Liver (tissue), 3 donors: ENCODE data around the gene ACOT7.

Experiments used
- RAD21 ChIP-seq, 2 donors: IDR thresholded peaks; 2 replicates each; pipeline ENCODE4 v1.6.1; 2016; ENCODE audit warnings: antibody characterized with exemption in 2 of 2, mild to moderate bottlenecking in 2 of 2
- SP1 ChIP-seq: IDR thresholded peaks from 2 replicates; pipeline ENCODE4 v1.6.1; 2018; ENCODE audit warnings: antibody characterized with exemption, mild to moderate bottlenecking
- TF ChIP-seq, protein P1 (sequence below): fragments of 150-350 bp; IDR thresholded peaks from 2 replicates; pipeline ENCODE4 v1.5.1; 2017; ENCODE audit warnings: improper control_type of control experiment, low read depth, low read length; ENCODE audit not compliant: missing input control
- TF ChIP-seq, protein P2 (sequence below): IDR thresholded peaks from 2 replicates; pipeline ENCODE4 v1.6.1; 2016; ENCODE audit warnings: antibody characterized with exemption, mild to moderate bottlenecking
- donor health status: healthy.
- donor health status: healthy.

DNA sequence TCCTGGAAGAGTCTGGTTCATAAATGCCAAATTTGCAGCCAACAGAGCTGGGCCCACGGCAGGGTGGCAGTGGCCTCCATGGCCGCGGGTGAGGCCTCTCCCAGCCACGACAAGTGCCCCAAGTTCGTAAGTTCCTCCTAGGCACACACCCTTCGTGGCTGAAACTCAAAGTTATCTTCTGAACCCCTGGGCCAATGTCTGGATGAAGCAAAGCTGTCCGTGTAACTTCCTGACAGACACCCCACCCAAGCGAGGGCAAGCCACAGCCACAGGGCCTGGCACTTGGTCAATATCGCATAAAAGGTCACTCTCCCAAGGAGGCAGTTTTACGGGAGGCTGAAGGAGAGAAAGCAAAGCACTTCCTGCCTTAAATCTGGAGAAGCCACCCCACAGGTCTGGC, 104.9 kb downstream of the ACOT7 start:
- TF ChIP-seq, protein P1, sequence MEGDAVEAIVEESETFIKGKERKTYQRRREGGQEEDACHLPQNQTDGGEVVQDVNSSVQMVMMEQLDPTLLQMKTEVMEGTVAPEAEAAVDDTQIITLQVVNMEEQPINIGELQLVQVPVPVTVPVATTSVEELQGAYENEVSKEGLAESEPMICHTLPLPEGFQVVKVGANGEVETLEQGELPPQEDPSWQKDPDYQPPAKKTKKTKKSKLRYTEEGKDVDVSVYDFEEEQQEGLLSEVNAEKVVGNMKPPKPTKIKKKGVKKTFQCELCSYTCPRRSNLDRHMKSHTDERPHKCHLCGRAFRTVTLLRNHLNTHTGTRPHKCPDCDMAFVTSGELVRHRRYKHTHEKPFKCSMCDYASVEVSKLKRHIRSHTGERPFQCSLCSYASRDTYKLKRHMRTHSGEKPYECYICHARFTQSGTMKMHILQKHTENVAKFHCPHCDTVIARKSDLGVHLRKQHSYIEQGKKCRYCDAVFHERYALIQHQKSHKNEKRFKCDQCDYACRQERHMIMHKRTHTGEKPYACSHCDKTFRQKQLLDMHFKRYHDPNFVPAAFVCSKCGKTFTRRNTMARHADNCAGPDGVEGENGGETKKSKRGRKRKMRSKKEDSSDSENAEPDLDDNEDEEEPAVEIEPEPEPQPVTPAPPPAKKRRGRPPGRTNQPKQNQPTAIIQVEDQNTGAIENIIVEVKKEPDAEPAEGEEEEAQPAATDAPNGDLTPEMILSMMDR: no peak
- TF ChIP-seq, protein P2, sequence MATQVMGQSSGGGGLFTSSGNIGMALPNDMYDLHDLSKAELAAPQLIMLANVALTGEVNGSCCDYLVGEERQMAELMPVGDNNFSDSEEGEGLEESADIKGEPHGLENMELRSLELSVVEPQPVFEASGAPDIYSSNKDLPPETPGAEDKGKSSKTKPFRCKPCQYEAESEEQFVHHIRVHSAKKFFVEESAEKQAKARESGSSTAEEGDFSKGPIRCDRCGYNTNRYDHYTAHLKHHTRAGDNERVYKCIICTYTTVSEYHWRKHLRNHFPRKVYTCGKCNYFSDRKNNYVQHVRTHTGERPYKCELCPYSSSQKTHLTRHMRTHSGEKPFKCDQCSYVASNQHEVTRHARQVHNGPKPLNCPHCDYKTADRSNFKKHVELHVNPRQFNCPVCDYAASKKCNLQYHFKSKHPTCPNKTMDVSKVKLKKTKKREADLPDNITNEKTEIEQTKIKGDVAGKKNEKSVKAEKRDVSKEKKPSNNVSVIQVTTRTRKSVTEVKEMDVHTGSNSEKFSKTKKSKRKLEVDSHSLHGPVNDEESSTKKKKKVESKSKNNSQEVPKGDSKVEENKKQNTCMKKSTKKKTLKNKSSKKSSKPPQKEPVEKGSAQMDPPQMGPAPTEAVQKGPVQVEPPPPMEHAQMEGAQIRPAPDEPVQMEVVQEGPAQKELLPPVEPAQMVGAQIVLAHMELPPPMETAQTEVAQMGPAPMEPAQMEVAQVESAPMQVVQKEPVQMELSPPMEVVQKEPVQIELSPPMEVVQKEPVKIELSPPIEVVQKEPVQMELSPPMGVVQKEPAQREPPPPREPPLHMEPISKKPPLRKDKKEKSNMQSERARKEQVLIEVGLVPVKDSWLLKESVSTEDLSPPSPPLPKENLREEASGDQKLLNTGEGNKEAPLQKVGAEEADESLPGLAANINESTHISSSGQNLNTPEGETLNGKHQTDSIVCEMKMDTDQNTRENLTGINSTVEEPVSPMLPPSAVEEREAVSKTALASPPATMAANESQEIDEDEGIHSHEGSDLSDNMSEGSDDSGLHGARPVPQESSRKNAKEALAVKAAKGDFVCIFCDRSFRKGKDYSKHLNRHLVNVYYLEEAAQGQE: no peak
- TF ChIP-seq SP1 (no peak), RAD21 (IDR thresholded peaks at IDR 0.05) (no peak)
